ENCODE results near the gene DHX15. TPM values are rescaled to one million over a fixed set of nuclear protein-coding genes. Genes with fewer than 3 reads are reported as not detected.

DHX15 gene
- total RNA-seq, 6 experiments from 2014 or later = 26.4 to 56.3 (median 42.1) TPM

GRCh38 chr4:24594887-24595286, 10.5 kb upstream of the DHX15 start:
- TF ChIP-seq POLR2A (IDR thresholded peaks at IDR 0.05) (no peak), CTCF (IDR thresholded peaks at IDR 0.05) (no peak)
- H3K9me3 ChIP-seq = no peaks in the 10 kb centered on the region
- no peaks in the 10 kb centered on the region for H3K27me3 ChIP-seq
- H3K36me3 ChIP-seq = no peaks in the 10 kb centered on the region
- ATAC-seq = no peak
- 44% methylated on average over 2 of the region's 2 CpGs for WGBS (ENCODE audit: insufficient coverage, low coverage, low lambda C conversion rate, missing lambda C conversion rate)
- intact Hi-C loops (cut with DNase I) = no loop called here
- DNase-seq = no peak
- H3K4me3 ChIP-seq = no peak overlapping the region
- no peak overlapping the region for H3K27ac ChIP-seq
- H3K4me1 ChIP-seq = no peaks in the 10 kb centered on the region

GRCh38 chr4:24589448-24589847, 5.1 kb upstream of the DHX15 start:
- no peak for TF ChIP-seq POLR2A (IDR thresholded peaks at IDR 0.05)
- TF ChIP-seq CTCF (IDR thresholded peaks at IDR 0.05) = no peak
- Histone ChIP-seq H3K27ac (no peak overlapping the region), H3K9me3 (no peaks in the 10 kb centered on the region), H3K4me3 (no peak overlapping the region), H3K4me1 (peaks cover 0 to 5% (median 2%) of the 10 kb centered on the region in 4 donors), H3K36me3 (no peaks in the 10 kb centered on the region), H3K27me3 (no peaks in the 10 kb centered on the region)
- no peak for DNase-seq
- intact Hi-C loops (cut with DNase I) = no loop called here
- ATAC-seq = no peak
- 40% methylated on average over 1 of the region's 2 CpGs for WGBS (ENCODE audit: insufficient coverage, low coverage, low lambda C conversion rate, missing lambda C conversion rate)

- H3K27ac ChIP-seq = no peak overlapping the region
- H3K4me1 ChIP-seq = peaks cover 0 to 5% (median 2%) of the 10 kb centered on the region in 4 donors
- TF ChIP-seq POLR2A (IDR thresholded peaks at IDR 0.05) (no peak), CTCF (IDR thresholded peaks at IDR 0.05) (no peak)
- 70% methylated on average over 7 of the region's 7 CpGs for WGBS (ENCODE audit: insufficient coverage, low coverage, low lambda C conversion rate, missing lambda C conversion rate)
- intact Hi-C loops (cut with DNase I) = no loop called here
- DNase-seq (no peak), ATAC-seq (no peak)
- no peaks in the 10 kb centered on the region for H3K9me3 ChIP-seq
- H3K4me3 ChIP-seq = no peak overlapping the region
- H3K36me3 ChIP-seq = no peaks in the 10 kb centered on the region
- H3K27me3 ChIP-seq = no peaks in the 10 kb centered on the region
Observed at GRCh38 chr4:24588216-24588954, 4.0 kb upstream of the DHX15 start.

GRCh38 chr4:24583451-24584210, 723 bp downstream of the DHX15 start:
- peaks cover 0 to 26% (median 10%) of the 10 kb centered on the region in 4 donors for H3K4me1 ChIP-seq
- peak; percentile 44 to 51 (median 46) for ATAC-seq
- peak overlapping the region; percentile 94 to 99 (median 95) for H3K27ac ChIP-seq
- peak overlapping the region; percentile 98 to 99 (median 99) for H3K4me3 ChIP-seq
- TF ChIP-seq POLR2A (IDR thresholded peaks at IDR 0.05) = no peak
- TF ChIP-seq CTCF (IDR thresholded peaks at IDR 0.05) = no peak
- H3K36me3 ChIP-seq = no peaks in the 10 kb centered on the region
- H3K9me3 ChIP-seq = no peaks in the 10 kb centered on the region
- whole genome bisulfite sequencing (ENCODE audit: insufficient coverage, low coverage, low lambda C conversion rate, missing lambda C conversion rate) = under 1% methylated on average over 23 of the region's 51 CpGs
- intact Hi-C loops (cut with DNase I) = no loop called here
- peak; percentile 56 to 70 (median 59) for DNase-seq
- H3K27me3 ChIP-seq = no peaks in the 10 kb centered on the region

Data from right lobe of liver (tissue), 6 donors.